ENCODE results near the gene SNRNP40.
"Not testable (repeated sequence)": the region's sequence is repeated elsewhere in the genome, so short reads cannot be mapped to it uniquely, and the experiment has no call there.

Gene SNRNP40

DNA sequence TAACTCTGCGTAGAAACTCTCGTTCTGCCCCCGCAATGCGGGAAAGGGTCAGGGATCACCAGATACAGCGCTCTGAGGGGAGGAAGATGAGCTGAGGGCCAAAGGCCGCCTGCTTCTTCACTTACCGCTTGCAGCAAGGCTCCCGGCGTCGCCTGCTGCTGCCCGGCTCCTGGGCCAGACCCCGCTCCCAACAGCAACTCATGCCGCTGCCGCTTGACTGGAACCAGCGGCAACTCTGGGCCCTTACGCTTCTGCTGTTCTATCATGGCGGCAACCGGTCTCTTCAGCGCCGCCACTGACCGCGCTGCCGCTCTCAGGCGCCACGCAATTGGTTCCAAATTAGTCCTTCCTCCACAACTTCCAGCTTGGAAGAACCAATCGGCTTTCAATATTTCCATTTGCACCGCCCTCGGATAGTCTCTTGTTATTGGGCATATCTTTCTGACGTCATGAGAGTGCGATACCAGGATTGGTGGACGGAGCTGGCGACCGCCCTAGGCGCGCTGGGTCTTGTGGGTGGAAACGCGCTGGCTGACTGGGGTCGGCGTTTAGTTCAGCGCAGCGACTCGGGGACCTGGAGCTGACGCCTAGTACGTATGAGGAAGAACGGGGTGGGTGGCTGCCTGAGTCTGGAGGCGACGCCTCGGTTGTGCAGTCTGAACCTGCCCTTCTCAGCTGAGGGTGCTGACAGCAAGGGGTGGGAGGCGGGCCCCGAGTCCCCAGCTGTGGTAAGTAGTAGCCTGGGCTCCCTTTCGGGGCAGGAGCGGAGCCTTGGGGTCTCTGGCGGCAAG, at the start of gene SNRNP40, which contains the start of gene ZCCHC17:
Gene SNRNP40 (minus strand): TSS at position 303 of the 791 bp plus-strand sequence. CDS start 37 bp downstream, at position 266.
Gene ZCCHC17 (plus strand): TSS at position 547 of the 791 bp plus-strand sequence. CDS start 13,067 bp downstream, outside the sequence.
- peak; percentile 88 for DNase-seq

DNA sequence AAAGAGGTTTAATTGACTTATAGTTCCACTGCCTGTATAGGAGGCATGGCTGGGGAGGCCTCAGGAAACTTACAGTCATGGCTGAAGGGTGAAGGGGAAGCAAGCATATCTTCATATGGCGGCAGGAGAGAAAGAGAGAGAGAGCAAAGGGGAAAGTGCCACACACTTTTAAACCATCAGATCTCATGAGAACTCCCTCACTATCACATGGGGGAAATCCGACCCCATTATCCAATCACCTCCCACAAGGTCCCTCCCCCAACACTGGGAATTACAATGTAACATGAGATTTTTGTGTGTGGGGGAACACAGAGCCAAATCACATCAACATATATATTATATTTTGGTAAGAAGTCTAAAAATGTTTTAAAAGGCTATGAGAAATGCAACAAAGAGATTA, 49.0 kb upstream of the SNRNP40 start:
- no peak for DNase-seq

DNA sequence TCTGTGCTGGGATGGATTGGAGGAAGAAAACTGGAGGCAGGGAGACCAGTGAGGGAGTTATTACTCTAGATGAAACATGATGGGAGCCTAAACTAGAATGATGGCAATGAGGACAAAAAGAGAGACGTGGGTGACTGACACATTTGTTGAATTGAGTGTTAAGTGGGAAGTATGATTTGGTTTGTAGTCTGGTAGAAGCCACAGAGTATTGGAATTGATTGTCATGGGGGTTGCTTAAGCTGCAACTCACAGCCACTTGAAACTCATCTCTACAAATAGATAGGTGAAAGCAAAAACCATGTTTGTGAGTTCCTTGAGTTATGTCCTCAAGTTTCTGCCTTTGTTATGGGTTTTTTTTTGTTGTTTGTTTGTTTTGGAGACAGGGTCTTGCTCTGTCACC, 47.9 kb upstream of the SNRNP40 start:
- no peak for DNase-seq

DNA sequence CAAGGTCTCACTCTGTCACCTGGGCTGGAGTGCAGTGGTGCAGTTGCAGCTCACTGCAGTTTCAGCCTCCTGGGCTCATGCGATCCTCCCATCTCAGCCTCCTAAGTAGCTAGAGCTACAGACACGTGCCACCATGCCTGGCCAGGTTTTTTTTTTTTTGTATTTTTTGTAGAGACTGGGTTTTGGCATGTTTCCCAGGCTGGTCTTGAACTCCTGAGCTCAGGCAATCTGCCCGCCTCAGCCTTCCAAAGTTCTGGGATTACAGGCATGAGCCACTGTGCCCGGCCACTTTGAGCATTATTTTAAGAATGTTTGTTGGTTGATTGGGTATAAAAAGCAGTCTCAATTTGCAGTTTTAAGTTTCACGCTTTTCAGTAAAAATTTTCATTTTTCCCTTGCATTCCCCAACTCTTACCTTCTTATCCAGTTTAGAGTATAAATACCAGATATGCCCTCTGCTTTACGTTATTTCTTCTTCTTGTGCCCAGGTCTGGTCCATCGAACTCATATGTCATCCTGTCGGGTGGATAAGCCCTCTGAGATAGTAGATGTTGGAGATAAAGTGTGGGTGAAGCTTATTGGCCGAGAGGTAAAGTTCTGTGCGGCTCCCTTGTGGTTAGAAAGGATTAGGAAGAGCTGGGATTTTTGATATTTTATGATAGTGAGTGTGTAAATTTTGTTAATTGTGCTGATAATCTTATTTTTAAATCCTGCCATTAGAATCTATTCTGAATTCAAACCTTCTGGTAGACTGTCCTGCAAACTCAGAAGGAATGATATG, 40.3 kb upstream of the SNRNP40 start:
- no peak for DNase-seq

DNA sequence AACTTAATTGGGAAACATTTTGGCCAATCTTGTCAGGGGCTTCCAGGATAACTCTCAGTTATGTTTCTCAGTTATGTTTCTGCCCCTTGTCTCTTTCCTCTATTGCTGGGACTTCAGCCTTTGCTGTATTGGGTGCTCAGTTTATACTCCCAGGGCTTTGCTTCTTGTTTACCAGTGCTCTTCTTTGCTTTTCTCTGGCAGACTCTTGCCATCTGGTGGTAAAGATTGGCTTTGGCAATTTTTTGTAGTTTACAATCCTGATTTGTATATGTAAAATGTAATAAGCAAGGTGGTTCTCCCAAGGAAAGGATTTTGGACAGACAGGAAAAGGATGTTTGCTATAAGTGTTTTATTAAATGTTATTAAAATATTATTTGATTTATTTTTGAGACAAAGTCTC, 38.4 kb upstream of the SNRNP40 start:
- DNase-seq, result no peak

DNA sequence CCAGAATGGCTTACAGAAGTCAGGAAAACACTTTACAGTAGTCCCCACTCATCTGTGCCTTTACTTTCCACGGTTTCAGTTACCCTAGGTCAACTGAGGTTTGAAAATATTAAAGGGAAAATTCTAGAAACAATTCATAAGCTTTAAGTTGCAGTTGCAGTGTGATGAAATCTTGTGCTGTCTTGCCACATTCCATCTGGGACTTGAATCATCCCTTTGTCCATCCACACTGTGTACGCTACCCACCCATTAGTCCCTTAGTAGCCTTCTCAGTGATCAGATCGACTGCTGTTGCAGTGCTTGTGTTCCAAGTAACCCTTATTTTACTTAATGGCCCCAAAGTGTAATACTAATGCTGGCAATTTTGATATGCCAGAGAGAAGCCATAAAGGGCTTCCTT, 30.8 kb upstream of the SNRNP40 start:
- DNase-seq, result no peak

DNA sequence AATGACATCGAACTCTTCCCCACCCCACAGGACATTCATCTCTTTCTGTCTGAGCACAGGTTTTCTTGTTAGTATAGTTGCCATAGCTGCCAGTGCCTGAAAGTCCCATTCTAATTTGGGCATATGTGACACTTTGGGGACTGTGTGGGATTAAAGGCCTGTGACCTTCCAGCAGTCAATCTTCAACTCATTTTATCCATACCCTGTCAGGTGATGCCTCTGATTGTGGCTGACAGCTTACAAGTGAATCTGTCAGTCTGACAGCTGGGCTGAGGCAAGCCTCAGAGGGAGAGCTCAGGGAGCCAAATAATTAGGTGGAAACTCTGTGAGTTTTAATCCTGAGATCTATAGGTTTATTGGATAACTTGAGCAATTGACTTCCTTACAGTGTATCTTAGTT, 29.9 kb upstream of the SNRNP40 start:
- DNase-seq, result no peak

DNA sequence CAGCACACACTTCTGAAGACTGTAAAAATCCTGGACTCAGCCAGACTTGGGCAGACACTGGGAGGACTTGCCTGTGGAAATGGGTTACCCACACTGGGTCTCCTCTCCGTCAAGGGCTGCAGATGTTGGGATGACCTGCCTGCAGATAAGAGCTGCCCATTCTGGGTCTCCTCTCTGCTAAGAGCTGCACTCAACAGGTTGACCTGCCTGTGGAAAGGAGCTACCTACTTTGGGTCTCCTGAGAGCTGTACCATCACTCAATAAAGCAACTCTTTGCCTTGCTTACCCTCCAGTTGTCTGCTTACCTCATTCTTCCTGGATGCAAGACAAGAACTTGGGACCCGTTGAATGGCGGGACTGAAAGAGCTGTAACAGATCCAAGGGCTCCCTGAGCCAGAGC, 28.4 kb upstream of the SNRNP40 start:
- no peak for DNase-seq

DNA sequence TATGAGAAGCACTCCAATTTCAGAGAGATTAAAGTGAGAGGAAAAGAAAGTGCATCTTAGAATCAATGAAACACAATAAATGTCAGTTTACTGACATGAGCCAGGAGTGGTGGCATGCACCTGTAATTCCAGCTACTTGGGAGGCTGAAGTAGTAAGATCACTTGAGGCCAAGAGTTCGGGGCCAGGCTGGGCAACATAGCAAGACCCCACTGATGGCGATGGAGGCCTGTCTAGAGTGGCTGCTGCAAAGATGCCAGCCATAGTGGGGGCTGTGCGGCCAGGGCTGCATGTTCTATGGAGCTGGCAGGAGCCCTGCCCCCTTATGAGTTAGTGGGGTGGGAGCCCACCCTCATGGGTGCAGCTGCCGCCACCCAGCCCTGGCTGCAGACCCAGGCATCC, 27.5 kb upstream of the SNRNP40 start:
- DNase-seq, result no peak

DNA sequence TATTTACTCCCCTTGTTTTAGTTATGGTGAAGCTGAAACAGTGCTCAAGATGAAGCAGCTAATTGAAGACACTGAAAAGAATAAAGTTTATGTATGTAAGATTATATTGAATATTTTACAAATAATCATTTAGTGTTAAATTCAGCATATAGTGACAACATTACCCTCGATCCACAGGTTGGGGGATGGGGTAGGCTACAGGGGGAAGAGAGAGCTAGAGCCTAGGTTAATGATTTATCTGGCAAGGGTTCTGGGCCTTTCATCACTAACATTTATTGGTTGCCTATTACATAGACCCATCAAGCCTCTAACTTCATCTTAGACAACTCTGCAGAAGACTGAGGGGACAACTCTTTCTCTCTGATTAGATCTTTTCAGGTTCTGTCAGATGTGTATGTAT, 21.6 kb upstream of the SNRNP40 start:
- no peak for DNase-seq

DNA sequence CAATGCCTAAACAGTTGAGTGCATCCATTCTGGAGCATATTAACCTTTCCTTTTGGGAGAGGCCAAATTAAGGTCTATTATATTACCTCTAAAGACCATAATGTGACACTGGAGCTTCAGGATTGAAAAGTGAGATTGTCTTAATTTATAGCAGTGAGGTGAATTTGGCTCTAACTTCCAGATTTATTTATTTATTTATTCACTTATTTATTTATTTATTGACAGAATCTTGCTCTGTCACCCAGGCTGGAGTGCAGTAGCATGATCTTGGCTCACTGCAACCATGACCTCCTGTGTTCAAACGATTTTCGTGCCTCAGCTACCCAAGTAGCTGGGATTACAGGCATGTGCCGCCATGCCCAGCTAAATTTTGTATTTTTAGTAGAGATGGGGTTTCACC, 19.3 kb upstream of the SNRNP40 start:
- DNase-seq, result no peak

DNA sequence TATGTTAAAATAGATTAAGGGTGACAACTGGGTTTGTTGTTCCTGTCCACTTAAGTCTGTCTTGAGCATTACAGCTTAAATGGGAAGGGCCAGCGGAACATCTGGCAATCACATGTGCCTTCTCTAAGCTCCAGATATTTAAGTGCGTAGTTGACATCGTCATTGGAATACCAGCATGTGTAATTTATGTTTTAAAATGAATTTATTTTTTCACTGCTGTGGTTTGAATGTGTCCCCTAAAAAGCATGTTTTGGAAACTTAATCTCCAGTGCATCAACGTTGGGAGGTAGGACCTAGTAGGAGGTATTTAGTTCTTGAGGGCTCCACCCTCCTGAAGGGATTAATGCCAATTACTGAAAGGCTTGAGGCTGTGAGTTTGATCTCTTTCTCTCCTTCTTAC, 13.6 kb upstream of the SNRNP40 start:
- DNase-seq, result no peak

DNA sequence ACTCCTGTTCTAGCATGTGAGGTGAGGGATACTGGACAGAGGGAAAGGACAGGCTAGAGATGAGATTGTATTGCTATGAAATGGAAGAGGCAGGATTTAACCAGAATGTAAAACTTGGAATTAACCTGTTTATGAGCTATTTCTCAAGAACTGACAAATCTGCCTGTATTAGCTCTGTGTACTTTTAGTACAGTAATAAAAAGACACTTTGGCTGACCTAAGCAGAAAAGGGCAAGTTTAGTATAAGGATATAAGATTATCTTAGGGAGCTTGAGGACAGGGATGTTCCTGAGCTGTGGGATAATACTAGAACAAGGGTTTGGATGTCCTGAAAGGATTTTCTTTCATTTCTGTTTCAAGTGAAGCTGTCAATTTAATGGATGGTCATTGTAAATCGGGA, 11.4 kb upstream of the SNRNP40 start:
- DNase-seq, result no peak

DNA sequence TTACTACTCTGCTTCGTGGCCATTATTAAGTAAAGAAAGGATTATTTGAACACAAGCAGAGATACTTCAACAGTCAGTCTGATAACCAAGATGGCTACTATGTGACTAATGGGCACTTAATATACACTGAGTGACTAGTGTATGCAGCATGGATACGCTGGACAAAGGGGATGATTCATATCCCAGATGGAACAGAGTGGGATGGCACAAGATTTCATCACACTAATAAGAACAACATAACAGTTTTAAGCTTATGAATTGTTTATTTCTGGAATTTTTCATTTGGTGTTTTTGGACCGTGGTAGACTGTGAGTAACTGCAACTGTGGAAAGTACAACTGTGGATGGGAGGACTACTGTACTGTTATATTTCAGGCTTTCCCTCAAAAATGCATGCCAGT, 9.7 kb upstream of the SNRNP40 start:
- no peak for DNase-seq

DNA sequence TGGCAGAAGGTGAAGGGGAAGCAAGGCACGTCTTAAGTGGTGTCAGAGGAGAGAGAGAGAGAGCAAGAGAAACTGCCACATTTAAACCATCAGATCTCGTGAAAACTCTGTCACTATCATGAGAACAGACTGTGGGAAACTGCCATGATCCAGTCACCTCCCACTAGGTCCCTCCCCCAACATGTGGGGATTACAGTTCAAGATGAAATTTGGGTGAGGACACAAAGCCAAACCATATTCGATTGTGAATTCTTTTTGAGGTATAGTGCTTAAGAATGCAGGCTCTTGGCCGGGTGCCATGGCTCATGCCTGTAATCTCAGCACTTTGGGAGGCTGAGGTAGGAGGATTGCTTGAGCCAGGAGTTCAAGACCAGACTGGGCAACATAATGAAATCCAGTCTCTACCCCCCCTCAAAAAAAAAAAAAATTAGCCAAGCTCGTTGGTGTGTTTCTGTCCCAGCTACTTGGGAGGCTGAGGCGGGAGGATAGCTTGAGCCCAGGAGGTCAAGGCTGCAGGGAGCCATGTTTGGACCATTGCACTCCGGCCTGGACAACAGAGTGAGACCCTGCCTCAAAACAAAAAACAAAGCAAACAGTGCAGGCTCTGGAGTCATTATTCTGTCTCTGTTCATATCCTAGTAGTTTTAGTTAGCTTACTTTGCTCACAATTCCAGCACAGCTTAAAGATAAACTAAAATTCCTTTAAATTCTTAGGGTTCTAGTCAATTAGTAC, 6.3 kb upstream of the SNRNP40 start:
- DNase-seq, result no peak

DNA sequence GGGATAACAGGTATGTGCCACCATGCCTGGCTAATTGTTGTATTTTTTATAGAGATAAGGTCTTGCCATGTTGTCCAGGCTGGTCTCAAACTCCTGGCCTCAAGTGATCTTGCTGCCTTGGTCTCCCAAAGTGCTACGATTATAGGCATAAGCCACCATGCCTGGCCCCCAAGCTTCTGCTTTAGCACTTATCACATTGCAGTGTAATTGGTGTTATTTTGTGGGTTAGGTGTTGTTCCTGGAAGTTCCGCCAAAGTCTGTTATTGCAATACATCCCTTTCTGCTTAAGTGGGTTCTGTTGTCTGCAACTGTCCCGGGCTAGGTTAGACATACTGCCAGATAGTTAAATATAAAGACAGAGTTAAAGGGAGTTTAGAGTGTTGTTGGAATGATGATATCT, 3.6 kb upstream of the SNRNP40 start:
- no peak for DNase-seq

DNA sequence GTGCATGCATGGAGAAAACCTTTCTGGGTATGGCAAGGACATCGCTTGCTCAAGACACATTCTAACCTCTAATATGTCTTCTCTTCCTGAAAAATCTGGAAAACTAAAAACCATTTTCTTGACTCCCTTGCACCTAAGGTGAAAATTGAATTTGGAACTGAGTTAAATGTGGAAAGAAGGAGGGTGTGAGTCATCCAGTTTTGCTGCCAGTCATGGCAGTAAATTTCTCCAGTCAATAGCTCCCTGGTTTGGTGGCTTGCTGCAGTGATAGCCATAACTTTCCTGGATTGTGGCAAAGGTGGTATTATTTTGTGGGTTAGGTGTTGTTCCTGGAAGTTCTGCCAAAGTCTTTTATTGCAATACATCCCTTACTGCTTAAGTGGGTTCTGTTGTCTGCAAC, 2.8 kb upstream of the SNRNP40 start:
- DNase-seq, result no peak

DNA sequence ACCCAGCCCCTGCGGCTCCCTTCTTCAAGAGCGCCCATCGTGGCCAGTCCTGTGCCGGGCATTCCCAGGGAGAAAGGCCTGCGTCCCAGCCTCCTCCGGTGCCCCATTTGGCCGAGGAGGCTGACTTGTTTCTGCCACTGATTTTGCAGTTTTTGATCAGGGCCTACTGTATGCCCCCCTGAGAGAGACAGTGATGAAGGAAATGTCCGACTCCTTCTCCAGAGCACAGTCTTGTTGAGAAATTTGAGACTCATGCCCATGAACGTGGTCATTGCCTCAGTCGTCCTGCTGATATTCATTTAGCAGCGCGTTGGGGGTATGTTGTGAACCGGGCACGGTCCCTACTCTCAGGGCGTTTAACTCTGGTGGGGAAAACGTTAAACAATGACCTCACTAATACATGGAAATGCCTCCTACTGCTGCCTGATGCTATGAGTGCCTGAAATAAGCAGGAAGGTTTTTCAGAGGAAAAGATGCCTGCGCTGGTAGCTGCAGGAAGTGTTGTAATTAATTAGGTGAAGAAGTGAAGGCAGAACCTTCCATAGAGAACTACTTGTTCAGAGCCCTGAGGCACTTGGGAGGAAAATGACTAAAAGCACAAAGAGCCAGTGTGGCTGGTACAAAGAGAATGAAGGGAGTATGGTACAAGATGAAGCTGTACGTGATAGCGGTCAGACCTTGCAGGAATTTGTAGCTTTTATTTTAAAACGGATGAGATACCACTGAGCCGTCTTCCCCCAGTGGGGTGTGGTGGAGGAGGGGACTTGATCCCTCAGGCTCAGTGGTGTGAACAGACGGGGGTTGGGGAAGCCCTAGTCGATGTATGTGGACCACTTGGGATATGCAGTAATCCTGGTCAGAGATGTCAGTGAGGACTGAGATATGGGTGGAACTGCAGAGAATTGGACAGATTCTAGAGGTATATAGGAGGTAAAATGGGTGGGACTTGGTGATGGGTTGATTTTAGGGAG, 974 bp upstream of the SNRNP40 start:
- DNase-seq, result no peak

DNA sequence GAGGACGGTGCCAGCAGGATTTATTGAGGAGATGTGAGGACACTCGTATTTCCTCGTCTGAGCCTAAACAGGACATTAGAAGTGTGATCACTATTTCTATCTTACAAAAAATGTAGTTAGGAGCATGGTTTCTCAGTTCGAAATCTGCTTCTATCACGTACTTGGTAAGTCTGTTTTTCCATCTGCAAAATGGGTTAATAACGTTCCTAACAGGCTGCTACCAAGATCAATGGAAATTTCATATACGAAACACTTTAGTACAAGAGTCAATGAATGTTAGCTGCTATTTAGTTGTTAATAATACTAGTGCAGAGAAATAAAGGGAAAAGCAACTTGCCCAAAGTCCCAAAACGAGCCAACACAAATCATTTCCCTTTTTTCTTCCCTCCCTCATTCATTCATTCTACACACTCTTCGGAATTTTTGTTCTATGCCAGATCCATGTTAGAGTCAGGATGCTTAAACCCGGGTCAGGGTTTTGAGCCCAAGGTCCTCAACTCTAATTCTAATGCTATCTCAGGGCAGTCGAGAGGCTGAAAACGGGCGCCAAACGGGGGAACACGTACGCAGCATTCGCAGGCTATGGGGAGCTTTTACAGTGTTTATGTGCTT, 608 bp downstream of the SNRNP40 start:
- DNase-seq, result no peak

DNA sequence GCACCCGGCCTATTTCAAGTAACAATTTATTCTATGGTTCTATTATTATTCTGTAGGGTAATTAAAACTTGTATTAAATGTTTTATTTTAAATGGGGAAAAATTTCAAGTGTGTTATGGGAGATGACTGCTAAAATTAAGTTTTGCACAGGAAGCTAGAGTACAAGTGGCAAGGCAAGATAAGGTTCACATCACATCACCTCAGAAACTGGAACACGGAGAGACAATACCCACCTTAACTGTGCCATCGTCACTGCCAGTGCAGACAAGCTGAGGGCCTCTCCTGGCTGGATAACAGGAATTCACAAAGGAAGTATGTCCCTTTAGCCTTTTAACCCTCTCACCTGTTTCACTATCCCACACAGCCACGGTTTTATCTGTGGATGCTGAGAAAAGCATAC, 7.6 kb downstream of the SNRNP40 start:
- DNase-seq, result no peak

DNA sequence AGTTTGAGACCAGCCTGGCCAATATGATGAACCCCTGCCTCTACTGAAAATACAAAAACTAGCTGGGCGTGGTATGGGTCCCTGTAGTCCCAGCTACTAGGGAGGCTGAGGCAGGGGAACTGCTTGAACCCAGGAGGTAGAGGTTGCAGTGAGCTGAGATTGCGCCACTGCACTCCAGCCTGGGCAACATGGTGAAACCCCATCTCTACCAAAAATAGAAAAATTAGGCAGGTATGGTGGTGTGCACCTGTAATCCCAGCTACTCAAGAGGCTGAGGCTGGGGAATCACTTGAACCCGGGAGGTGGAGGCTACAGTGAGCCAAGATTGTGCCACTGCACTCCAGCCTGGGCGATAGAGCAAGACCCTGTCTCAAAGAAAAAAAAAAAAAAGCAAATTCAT, 8.8 kb downstream of the SNRNP40 start:
- not testable (repeated sequence) for DNase-seq

DNA sequence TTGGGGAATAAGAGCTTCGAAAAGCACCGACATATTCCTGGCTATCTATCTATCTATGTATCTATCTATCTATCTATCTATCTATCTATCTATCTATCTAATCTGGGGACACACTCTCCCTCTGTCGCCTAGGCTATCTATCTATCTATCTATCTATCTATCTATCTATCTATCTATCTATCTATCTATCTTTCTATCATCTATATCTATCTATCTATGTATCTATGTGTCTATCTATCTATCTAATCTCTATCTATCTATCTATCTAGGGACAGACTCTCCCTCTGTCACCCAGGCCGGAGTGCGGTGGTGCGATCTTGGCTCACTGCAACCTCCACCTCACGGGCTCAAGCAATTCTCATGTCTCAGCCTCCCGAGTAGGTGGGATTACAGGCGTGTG, 14.2 kb downstream of the SNRNP40 start:
- DNase-seq, result not testable (repeated sequence)
